GM19328 (cell line): ENCODE measurements around the gene OSBPL3.

ENCODE experiments used
- ATAC-seq: cut with Tn5 transposase; IDR thresholded peaks from one replicate; pipeline ENCODE4 v1.9.1; 2021; ENCODE audit warnings: mild to moderate bottlenecking, moderate library complexity; ENCODE audit not compliant: unreplicated experiment

The OSBPL3 gene

DNA sequence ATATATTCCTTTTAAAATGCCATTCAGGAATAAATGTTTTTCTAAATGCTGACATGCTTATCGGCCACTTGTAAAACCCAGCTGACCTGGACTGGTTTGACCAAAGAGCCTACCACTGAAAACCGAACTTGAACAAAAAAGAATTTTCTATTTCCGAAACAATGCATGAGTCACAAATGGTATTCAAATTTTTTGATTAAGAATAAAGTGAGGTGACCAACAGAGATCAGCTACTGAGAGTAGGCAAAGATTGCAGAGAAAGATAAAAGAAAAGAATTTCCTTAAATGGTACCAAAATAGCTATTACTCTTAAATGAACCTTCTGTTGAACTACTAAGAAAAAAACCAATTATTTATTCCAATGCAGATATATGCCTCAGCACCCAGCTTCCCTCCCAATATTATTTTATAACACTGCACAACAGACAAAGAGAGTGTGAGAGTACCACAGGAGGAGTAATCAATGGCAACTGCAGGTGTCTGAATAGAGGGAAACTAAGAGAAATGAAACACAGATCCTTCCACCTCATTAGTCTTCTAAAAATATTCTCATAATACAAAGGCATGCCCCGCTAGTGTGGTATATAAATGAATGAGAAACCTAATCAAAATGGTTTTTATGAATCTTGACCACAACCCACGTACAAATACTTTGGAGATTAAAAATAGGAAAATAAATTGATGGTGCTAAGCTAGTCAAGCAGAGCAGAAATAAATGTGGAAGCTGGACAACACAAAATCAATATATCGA is 20.1 kb downstream of the OSBPL3 start:
- ATAC-seq, result no peak

DNA sequence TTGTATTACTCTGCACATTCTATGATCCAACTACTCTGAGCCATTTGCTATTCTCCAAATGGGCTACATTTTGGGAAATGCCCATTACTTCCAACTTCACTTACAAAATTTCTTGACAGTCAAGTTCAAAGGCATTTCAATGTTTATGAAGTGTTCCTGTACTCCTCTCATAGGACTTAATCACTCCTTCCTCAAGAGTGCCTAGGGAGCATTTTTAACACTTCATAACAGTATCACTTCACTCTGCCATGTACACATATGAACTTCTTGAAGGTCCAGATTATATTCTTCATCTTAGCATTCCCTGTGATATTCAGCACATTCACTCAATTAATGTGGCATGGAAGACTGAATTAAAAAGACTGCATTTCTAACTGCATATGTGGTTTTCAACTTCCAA is 21.6 kb downstream of the OSBPL3 start:
- no peak for ATAC-seq

DNA sequence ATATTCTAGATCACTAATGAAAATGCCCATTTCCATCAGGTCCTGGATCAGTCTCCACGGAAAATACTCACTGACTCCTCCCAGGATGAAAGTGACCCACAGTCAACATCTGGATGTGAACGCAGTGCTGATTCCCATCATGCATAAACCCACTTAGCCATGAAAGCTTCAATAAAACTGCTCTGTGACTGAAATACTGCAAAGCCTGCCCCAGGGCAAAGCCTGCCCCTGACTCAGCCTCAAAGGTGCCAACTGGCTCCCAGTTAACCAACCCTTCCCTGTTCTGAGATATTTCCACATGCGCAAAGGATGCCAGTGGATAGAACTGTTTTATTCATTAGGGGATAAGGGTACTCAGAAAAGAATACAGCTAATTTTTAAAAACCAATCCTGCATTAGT is 24.0 kb downstream of the OSBPL3 start:
- no peak for ATAC-seq

DNA sequence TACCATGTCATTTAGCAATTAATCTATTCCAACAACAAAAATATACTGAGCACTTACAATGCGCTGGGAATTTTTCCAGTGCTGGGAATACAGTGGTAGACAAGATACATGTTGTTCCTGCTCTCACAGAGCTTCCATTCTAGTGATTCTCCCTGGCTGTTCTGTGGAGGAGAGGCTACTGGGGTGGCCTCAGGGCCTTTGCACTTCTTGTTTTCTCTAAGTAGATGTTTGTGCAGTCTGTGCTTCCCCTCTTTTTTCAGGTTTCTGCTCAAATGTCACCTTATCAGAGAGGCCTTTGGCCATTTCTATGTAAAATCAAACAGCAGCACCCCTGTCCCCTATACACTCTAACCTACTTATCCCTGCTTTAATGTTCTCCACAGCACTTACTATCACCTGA is 24.7 kb downstream of the OSBPL3 start:
- no peak for ATAC-seq

DNA sequence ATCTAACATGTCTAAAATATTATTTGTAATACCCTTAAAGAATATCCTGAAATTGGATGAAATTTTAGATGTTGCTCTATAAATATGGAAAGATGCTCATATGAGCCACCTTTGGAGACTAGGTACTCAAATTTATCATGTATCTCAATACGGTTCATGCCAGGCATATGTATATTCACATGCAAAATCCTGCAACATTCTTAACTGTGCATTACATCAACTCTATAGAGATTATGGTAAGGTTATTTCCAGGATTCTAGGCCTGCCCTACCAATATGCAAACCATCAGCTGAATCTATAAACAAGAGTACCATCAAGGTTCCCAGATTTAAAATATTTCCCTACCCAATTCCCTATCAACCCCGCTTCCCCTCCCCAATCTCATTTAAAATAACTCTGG is 27.5 kb downstream of the OSBPL3 start:
- no peak for ATAC-seq

- ATAC-seq, result no peak
These were observed 28.5 kb downstream of the OSBPL3 start for GRCh38 chr7:24951441-24951980.

DNA sequence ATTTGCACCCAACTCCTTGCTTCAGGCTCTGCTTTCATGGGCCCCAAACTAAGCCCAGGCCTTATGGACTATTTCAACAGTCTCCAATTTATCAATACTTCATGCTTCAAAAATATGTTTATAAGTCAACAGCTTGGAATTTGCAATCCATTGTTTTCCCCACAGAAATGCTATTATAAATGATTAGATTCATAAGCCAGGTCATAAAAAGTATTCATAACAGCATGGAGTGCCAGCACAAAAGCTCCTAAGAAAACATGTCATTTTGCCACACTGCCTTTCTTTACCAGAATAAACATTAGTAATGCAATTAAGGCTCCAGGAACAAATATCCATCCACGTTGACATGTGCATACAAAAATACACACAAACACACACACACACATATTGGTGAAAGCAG is 30.1 kb downstream of the OSBPL3 start:
- no peak for ATAC-seq

DNA sequence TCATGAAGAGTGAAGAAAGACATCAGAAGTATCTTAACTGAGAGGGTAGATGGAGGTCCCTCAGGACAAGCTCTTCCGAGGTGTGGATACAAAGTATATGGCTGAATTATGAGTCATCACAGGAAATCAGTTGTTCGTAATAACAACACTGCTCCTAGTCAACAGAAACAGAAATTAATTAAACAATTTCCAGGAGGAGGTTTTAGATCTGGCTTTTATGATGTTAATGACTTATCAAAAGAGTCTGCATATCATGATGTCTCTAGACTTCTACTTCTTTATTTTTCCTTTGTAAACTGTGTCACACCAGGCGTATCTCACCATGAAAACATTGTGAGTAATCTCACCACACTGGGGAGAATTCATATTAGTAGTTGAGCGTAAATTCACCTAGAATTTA is 31.2 kb downstream of the OSBPL3 start:
- no peak for ATAC-seq

DNA sequence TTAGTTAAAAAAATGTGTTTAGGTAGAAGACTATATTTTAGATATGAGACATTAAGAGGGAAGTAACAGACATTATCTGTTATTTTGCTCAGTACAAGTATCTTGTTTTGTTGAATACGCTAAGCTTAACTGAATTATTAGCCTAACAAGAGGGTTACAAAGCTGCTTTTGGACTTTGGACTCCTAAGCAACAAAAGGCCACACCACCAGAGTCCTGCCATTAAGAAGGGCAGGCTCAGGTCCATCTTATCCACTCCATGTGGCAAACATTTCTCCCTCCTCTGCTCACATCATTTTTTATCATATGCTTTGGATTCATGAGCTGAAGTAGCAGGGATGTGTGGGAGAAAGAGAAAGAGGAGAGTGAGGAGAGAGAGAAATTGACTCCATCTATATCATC is 33.5 kb downstream of the OSBPL3 start:
- no peak for ATAC-seq

DNA sequence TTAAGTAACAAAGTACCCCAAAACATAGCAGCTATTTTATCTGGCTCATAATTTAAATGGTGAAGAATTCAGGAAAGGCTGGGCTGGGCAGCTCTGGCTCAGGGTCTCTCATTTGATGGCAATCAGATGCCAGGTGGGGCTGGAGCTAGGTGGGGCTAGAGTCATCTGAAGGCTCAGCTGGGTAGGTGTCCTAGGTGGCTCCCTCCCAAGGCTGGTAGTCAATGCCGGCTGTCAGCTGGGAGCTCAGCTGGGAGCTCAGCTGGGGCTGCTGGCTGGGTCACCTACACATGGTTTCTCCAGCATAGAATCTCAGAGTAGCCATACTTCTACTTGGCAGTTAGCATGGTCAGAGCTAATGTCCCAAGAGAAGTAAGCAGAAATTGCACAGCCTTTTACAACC is 34.1 kb downstream of the OSBPL3 start:
- no peak for ATAC-seq

DNA sequence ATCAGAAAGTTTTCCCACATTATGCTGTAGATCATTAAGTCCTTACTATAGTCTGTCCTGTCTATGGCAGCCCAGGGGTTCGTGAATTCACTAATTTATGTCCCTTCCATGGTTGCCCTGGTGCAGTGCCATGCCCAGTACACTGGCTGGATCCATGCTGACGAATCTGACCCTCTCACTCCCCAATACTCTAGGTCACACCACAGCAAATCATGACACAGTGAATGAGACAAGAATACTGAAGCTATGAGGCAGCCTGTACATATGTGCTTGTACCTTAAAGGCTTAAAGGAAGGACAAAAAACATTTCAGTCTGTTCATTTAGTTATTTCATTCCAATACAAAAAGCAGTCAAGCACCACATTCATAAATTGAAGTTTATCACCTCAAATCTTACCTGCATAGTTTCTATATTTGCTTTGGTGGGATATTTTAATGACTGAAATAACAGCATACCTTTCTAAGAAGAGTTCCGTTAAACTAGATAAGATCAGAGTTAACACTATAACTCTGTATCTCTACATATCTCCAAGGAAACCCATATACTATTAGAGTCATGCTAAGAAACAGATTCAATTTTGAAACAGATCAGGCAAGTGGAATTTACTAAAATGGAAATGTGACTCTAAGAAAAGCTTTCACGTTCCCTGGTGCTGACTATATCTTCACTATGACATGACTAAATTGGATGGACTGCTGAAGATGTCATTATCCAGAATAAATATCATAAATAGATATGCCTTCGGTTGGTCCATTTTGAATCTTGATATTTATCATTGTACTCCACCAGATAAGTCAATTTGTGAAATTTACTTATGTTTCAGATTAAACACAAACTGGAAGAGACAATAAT is 36.7 kb downstream of the OSBPL3 start:
- no peak for ATAC-seq

- no peak for ATAC-seq
These were observed 37.8 kb downstream of the OSBPL3 start for GRCh38 chr7:24942226-24942625.

- no peak for ATAC-seq
These were observed 40.6 kb downstream of the OSBPL3 start for GRCh38 chr7:24939416-24939815.

GRCh38 chr7:24936121-24936824 is 43.7 kb downstream of the OSBPL3 start:
- peak; percentile 57 for ATAC-seq

DNA sequence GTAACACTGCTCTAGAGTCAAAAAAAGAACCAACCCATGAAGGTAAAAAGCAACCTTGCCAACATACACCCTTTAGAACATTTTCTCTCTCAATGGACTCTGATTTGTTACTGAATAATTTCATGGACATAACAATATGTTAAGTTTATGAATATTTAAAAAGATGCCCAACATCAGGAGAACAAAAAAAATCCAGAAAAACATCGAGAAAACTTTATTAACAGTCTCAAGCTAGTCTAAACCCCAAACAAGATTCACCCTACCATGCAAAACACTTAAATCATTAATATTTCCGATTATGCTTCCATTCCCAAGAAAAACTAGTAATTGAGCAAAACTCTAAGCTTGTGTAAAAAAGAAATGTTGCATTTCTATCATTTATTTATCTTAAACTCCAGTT is 46.7 kb downstream of the OSBPL3 start:
- no peak for ATAC-seq

DNA sequence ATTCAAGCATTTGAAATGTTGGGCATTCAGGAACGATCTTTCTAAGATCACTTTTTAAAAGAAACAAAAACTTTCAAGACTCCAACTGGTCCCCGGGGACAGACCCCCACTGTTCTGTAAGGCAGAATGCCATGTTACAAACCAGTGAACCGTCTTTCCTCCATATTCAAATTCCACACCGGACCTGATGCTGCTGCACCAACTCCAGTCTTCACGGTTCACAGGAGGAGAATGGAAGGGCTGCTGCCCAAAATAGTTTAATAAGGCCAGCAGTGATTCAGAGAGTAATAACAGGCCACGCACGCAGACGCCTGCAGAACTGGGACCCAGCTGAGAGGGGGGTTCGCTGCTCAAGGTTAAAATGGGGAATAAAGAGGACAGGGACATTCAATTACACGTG is 47.2 kb downstream of the OSBPL3 start:
- ATAC-seq, result no peak

DNA sequence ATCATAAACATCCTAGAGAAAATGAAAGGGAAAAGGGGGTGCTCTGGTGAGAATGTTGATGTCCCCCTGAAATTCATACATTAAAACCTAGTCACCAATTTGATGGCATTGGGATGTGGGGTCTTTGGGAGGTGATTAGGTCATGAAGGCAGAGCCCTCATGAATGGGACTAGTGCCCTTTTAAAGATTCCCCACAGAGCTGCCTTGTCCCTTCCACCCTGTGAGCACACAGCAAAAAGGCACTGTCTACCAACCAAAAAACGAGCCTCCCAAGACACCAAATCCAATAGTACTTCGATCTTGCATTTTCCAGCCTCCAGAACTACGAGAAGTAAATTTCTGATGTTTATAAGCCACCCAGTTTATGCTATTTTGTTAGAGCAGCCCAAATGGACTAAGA is 47.6 kb downstream of the OSBPL3 start:
- ATAC-seq, result no peak

- ATAC-seq, result no peak
These were observed 48.1 kb downstream of the OSBPL3 start for GRCh38 chr7:24931844-24932243.

GRCh38 chr7:24930856-24931255 is 49.1 kb downstream of the OSBPL3 start:
- ATAC-seq, result no peak

GRCh38 chr7:24926623-24927524 is 53.1 kb downstream of the OSBPL3 start:
- no peak for ATAC-seq
